ENCODE results near the gene EMC6. TPM values are rescaled to one million over a fixed set of nuclear protein-coding genes. Genes with fewer than 3 reads are reported as not detected.
A peak's percentile ranks its signal among the peaks of the same experiment; 100 is the strongest.

The EMC6 gene
- polyA plus RNA-seq, 1 donor (not counting 4 experiments of a cell fraction or from before 2014, with no cell fraction given), result 35.4 TPM

DNA sequence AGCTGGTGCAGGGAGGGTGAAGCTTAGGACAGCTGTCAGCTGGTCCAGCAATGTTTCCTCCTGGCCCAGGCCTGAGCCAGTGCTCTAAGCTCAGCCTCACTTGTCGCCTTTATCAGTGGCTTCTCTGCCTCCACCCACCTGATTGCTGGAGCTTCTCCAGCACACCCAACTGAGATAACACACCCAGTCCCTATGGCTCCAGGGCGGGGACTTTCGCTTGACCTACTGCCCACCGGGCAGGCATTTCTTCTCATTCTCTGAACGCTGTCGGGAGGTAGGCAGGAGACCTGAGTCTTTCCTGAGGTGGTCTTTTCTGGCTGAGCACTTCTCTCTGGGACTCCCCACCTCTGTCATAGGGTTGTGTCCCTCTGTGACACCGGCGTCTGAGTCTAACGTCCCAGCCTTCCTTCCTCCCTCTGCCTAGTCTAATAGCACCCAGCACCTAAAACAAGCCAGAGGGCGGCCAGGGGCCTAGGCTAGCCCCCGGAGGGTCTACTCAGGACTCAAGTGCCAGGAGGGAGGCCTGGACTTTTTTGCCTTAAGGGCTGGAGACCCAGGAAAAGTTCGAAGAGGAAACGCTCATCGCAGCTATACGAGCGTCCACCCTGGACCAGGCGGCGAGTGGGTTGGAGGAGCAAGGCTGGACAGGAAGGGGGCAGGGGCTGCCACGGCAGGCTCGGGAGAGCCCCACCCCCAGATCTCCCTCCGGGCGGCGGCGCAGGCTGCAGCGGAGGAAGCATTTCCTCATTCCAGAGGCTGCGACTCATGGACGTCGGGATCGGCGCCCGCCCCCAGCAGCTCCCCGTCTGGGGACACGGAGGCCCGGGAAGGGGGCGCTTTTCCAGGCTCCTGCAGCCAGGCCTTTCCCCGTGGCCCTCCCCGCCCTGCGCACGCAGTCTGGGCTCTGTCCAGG is 990 bp upstream of the EMC6 start:
- peak overlapping the region; percentile 88 for H3K27ac ChIP-seq (ENCODE audit: control insufficient read depth, insufficient read depth, low read length)
- no peak for TF ChIP-seq EZH2 (IDR thresholded peaks at IDR 0.05; ENCODE audit: low read length)
- TF ChIP-seq CTCF (optimal IDR thresholded peaks at IDR 0.05 in 1 of 3, IDR thresholded peaks at IDR 0.05 in 1 of 3, conservative IDR thresholded peaks at IDR 0.05 in 1 of 3; ENCODE audit: extremely low read depth in 1 of 3, insufficient read depth in 2 of 3, low read length in 3 of 3), result peak in 1 of 3 experiments; percentile 29
- dilution Hi-C loops (cut with MboI; ENCODE audit: extremely low pct_ligation_motif_present, low sequenced_read_pairs), result no loop called here
- FAIRE-seq, result peak; percentile 29
- peak overlapping the region; percentile 96 to 99 (median 98) for H3K4me3 ChIP-seq (ENCODE audit: control insufficient read depth in 2 of 3, extremely low read depth in 1 of 3, insufficient read depth in 2 of 3, low read depth in 1 of 3, low read length in 3 of 3)
- H3K27me3 ChIP-seq (ENCODE audit: control insufficient read depth, extremely low read depth, insufficient read depth, low read length), result no peaks in the 10 kb centered on the region
- H3K36me3 ChIP-seq (ENCODE audit: control insufficient read depth in 2 of 2, extremely low read depth in 1 of 2, insufficient read depth in 2 of 2, low read length in 2 of 2), result peaks cover 21 to 31% of the 10 kb centered on the region in 2 experiments
- H3K9me1 ChIP-seq (ENCODE audit: control insufficient read depth, extremely low read depth, insufficient read depth, low read length), result peaks cover 5% of the 10 kb centered on the region
- DNase-seq (ENCODE audit: low read depth, low spot score), result no peak
- H3K4me1 ChIP-seq (ENCODE audit: control insufficient read depth, extremely low read depth, insufficient read depth, low read length), result peaks cover 30% of the 10 kb centered on the region
- peaks cover 12% of the 10 kb centered on the region for H4K20me1 ChIP-seq (ENCODE audit: control insufficient read depth, extremely low read depth, insufficient read depth, low read length)
- peaks cover 50% of the 10 kb centered on the region for H3K79me2 ChIP-seq (ENCODE audit: control insufficient read depth, insufficient read depth, low read length)
- peak overlapping the region; percentile 96 for H3K9ac ChIP-seq (ENCODE audit: control insufficient read depth, extremely low read depth, insufficient read depth, low read length)
- no peak overlapping the region for H2AFZ ChIP-seq (ENCODE audit: control insufficient read depth, low read length)
- peak overlapping the region; percentile 100 for H3K4me2 ChIP-seq (ENCODE audit: control insufficient read depth, extremely low read depth, insufficient read depth, low read depth, low read length)
- H3K9me3 ChIP-seq (ENCODE audit: control insufficient read depth, low read depth, low read length), result no peaks in the 10 kb centered on the region

DNA sequence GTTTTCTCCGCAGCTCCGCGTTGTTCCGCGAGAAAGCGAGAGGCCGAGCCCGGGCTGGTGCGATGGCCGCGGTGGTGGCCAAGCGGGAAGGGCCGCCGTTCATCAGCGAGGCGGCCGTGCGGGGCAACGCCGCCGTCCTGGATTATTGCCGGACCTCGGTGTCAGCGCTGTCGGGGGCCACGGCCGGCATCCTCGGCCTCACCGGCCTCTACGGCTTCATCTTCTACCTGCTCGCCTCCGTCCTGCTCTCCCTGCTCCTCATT is 404 bp downstream of the EMC6 start:
- DNase-seq (ENCODE audit: low read depth, low spot score) (no peak), FAIRE-seq (no peak)
- dilution Hi-C loops (cut with MboI; ENCODE audit: extremely low pct_ligation_motif_present, low sequenced_read_pairs), result no loop called here
- peak overlapping the region; percentile 83 for H3K27ac ChIP-seq (ENCODE audit: control insufficient read depth, insufficient read depth, low read length)
- H2AFZ ChIP-seq (ENCODE audit: control insufficient read depth, low read length), result peak overlapping the region; percentile 83
- peak overlapping the region; percentile 96 for H3K9ac ChIP-seq (ENCODE audit: control insufficient read depth, extremely low read depth, insufficient read depth, low read length)
- H3K4me1 ChIP-seq (ENCODE audit: control insufficient read depth, extremely low read depth, insufficient read depth, low read length), result peaks cover 30% of the 10 kb centered on the region
- peaks cover 50% of the 10 kb centered on the region for H3K79me2 ChIP-seq (ENCODE audit: control insufficient read depth, insufficient read depth, low read length)
- H3K4me2 ChIP-seq (ENCODE audit: control insufficient read depth, extremely low read depth, insufficient read depth, low read depth, low read length), result peak overlapping the region; percentile 98
- H3K4me3 ChIP-seq (ENCODE audit: control insufficient read depth in 2 of 3, extremely low read depth in 1 of 3, insufficient read depth in 2 of 3, low read depth in 1 of 3, low read length in 3 of 3), result peak overlapping the region; percentile 96 to 99 (median 98)
- H3K9me3 ChIP-seq (ENCODE audit: control insufficient read depth, low read depth, low read length), result no peaks in the 10 kb centered on the region
- peaks cover 12% of the 10 kb centered on the region for H4K20me1 ChIP-seq (ENCODE audit: control insufficient read depth, extremely low read depth, insufficient read depth, low read length)
- H3K36me3 ChIP-seq (ENCODE audit: control insufficient read depth in 2 of 2, extremely low read depth in 1 of 2, insufficient read depth in 2 of 2, low read length in 2 of 2), result peaks cover 11 to 27% of the 10 kb centered on the region in 2 experiments
- H3K27me3 ChIP-seq (ENCODE audit: control insufficient read depth, extremely low read depth, insufficient read depth, low read length), result no peaks in the 10 kb centered on the region
- peaks cover 5% of the 10 kb centered on the region for H3K9me1 ChIP-seq (ENCODE audit: control insufficient read depth, extremely low read depth, insufficient read depth, low read length)
- no peak for TF ChIP-seq CTCF (optimal IDR thresholded peaks at IDR 0.05 in 1 of 3, IDR thresholded peaks at IDR 0.05 in 1 of 3, conservative IDR thresholded peaks at IDR 0.05 in 1 of 3; ENCODE audit: extremely low read depth in 1 of 3, insufficient read depth in 2 of 3, low read length in 3 of 3)
- TF ChIP-seq EZH2 (IDR thresholded peaks at IDR 0.05; ENCODE audit: low read length), result no peak

Measured in keratinocyte (primary cell).